ENCODE measurements around the gene IDH2. TPM values are rescaled to one million over a fixed set of nuclear protein-coding genes. Genes with fewer than 3 reads are reported as not detected.
"Not testable (repeated sequence)": the region's sequence is repeated elsewhere in the genome, so short reads cannot be mapped to it uniquely, and the experiment has no call there.

Gene IDH2
- total RNA-seq, 1 donor from 2014 or later: 1,172 TPM

- no peak for DNase-seq
- ATAC-seq: no peak
- intact Hi-C loops (cut with micrococcal nuclease): no loop called here
These were observed 18.8 kb upstream of the IDH2 start for GRCh38 chr15:90121086-90121485.

GRCh38 chr15:90119367-90119766 is 17.1 kb upstream of the IDH2 start:
- no peak for DNase-seq
- intact Hi-C loops (cut with micrococcal nuclease): no loop called here
- no peak for ATAC-seq

- no peak for DNase-seq
- intact Hi-C loops (cut with micrococcal nuclease): no loop called here
- ATAC-seq: no peak
These were observed 13.5 kb upstream of the IDH2 start for GRCh38 chr15:90115783-90116182.

DNA sequence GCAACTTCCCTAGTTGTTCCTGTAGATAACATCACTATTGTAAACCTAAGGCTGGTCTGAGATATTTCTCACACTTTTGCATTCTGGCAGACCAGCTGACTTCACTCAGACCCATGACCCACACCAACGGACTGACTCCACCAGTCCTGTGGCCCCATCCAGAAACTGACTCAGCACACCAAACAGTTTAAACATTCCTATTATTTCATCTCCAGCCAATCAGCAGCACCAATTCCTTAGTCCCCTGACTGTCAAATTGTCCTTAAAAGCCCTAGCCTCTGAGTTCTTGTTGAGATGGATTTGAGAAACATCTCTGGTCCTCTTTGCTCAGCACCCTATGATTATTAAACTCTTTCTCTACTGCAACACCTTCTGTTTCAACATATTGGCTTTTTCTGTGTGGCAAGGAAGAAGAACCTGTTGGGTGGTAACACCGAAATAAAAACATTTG is 12.2 kb upstream of the IDH2 start:
- DNase-seq (no peak), ATAC-seq (no peak)
- intact Hi-C loops (cut with micrococcal nuclease): no loop called here

- ATAC-seq (no peak), DNase-seq (no peak)
- intact Hi-C loops (cut with micrococcal nuclease): no loop called here
These were observed 10.9 kb upstream of the IDH2 start for GRCh38 chr15:90113166-90113565.

- DNase-seq; intact Hi-C loops (cut with micrococcal nuclease); ATAC-seq: not testable (repeated sequence)
These were observed 7.0 kb upstream of the IDH2 start for GRCh38 chr15:90109163-90109751.

GRCh38 chr15:90108038-90108437 is 5.8 kb upstream of the IDH2 start:
- ATAC-seq; DNase-seq; intact Hi-C loops (cut with micrococcal nuclease): not testable (repeated sequence)

GRCh38 chr15:90106522-90107117 is 4.4 kb upstream of the IDH2 start:
- intact Hi-C loops (cut with micrococcal nuclease): no loop called here
- ATAC-seq (peak; percentile 67), DNase-seq (peak; percentile 78)

GRCh38 chr15:90105521-90105920 is 3.3 kb upstream of the IDH2 start:
- no peak for ATAC-seq
- no peak for DNase-seq
- intact Hi-C loops (cut with micrococcal nuclease): no loop called here

DNA sequence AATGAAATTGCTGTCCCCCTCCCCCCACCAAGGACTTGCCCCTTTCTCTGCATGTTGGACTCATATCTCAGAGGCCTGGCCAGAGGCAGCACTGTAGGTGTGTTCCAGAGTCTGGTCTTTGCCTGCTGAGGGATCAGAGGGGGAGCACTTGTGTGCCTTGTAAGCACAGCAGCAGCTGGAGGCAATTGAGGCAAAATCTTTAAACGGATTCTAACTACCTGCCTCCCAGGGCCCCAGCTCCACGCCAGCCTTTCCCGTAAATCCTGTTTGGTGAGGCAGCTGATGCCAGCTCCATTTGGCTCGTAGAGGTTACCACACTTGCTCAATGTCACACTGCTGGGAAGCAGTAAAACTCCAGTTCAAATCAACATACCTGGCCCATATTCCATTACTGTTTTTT is 2.3 kb upstream of the IDH2 start:
- no peak for ATAC-seq
- no peak for DNase-seq
- intact Hi-C loops (cut with micrococcal nuclease): no loop called here

DNA sequence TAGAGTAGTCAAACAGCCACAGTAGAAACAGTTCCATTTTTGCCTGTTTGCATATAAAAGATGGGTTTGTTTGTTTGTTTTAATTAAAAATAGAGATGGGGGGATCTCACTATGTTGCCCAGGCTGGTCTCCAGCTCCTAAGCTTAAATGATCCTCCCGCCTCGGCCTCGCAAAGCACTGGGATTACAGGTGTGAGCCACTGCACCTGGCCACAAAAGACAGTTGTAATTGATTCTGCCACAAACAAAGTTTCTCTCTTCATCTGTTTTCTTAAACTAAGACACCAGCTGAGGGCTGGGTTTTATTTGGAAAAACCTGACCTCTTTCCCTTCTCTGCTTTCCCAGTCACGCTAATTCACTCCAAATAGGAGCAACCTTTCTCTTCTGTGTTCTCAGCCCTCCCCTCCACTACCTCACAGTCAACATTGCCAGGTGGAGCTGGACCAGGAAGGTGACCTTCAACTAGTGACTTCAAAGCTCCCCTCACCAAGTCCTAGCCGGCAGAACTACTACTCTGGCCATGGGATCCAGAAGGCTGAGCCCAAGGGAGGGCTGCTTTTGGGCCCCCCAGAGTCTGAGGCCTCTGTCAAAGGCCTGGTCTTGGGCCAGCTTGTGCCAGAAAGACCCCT is 1.5 kb upstream of the IDH2 start:
- intact Hi-C loops (cut with micrococcal nuclease): no loop called here
- ATAC-seq (peak; percentile 48), DNase-seq (no peak)

- intact Hi-C loops (cut with micrococcal nuclease): no loop called here
- DNase-seq (peak; percentile 77), ATAC-seq (peak; percentile 36)
These were observed 919 bp downstream of the IDH2 start for GRCh38 chr15:90101130-90101968.

- intact Hi-C loops (cut with micrococcal nuclease): no loop called here
- ATAC-seq: no peak
These were observed 2.1 kb downstream of the IDH2 start for GRCh38 chr15:90099868-90100831.

GRCh38 chr15:90099072-90099867 is 3.0 kb downstream of the IDH2 start:
- intact Hi-C loops (cut with micrococcal nuclease): no loop called here
- ATAC-seq (no peak), DNase-seq (no peak)

More at GRCh38 chr15:90099868-90100831, 2.1 kb downstream of the IDH2 start:
- peak; percentile 70 for DNase-seq

DNA sequence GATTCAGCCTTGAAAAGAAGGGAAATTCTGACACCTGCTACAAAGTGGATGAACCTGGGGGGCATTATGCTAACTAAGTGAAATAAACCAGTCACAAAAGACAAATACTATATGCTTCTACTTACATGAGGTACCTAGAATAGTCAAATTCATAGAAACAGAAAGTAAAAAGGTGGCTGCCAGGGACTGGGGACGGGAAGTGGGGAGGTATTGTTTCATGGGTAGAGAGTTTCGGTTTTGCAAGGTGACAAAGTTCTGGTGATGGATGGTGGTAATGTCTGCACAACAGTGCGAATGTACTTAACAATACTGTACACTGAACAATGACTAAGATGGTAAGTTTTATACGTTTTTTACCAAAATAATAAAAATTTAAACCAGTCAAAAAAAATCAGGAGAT is 4.8 kb downstream of the IDH2 start:
- intact Hi-C loops (cut with micrococcal nuclease): no loop called here
- no peak for DNase-seq
- no peak for ATAC-seq

- intact Hi-C loops (cut with micrococcal nuclease): no loop called here
- DNase-seq: no peak
- peak; percentile 18 for ATAC-seq
These were observed 6.7 kb downstream of the IDH2 start for GRCh38 chr15:90095521-90095959.

GRCh38 chr15:90091156-90091931 is 10.9 kb downstream of the IDH2 start:
- no peak for DNase-seq
- ATAC-seq: no peak
- intact Hi-C loops (cut with micrococcal nuclease): no loop called here
